Activated CD8-positive, alpha-beta memory T cell treated with anti-CD3 and anti-CD28 coated beads, Interleukin-2, amount 50 U/mL, for 24 hours (primary cell): Measurements from ENCODE around the gene ATP2A3.

Experiments used
- DNase-seq: peaks from one replicate; pipeline ENCODE4 v3.0.0-alpha.2; 2020; ENCODE audit errors: extremely low read depth

ATP2A3 gene

GRCh38 chr17:3926860-3927627 is 37.2 kb downstream of the ATP2A3 start:
- no peak for DNase-seq

DNA sequence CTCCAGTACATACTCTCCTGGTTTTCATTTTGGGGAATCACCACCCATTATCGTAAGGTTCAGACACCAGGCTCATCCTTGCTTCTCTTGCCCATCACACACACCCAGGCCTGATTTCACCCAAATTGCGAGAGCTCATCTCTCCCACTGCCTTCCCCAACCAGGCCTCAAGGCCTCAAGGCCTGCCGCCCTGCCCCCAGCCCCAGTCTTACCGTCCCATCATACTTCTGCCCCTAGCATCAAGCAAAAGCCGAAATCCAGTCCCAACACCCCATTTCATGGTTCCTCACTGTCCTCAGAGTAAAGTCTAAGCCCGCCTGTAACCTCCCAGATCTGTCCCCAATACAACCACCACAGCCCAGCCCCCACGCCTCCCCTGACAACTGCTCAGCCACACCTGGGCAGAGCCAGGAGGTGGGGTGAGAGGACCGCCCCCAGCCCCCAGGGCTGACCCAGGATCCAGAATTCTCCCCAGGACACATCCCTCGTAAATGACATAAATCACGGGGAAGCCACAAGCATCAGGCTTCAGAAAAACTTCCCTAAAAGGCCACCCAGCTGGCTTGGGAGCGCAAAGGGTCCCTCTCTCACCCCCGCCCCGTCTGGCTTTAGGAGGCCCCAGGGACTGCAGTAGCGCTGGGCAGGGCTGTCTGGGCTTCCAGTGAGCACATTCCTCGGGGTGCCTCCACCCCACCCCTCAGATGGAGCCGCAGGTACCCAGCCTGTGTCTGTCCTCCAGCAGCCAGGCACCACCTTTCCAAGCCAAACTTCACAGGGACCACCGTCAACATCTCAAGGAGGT is 38.4 kb downstream of the ATP2A3 start:
- no peak for DNase-seq

DNA sequence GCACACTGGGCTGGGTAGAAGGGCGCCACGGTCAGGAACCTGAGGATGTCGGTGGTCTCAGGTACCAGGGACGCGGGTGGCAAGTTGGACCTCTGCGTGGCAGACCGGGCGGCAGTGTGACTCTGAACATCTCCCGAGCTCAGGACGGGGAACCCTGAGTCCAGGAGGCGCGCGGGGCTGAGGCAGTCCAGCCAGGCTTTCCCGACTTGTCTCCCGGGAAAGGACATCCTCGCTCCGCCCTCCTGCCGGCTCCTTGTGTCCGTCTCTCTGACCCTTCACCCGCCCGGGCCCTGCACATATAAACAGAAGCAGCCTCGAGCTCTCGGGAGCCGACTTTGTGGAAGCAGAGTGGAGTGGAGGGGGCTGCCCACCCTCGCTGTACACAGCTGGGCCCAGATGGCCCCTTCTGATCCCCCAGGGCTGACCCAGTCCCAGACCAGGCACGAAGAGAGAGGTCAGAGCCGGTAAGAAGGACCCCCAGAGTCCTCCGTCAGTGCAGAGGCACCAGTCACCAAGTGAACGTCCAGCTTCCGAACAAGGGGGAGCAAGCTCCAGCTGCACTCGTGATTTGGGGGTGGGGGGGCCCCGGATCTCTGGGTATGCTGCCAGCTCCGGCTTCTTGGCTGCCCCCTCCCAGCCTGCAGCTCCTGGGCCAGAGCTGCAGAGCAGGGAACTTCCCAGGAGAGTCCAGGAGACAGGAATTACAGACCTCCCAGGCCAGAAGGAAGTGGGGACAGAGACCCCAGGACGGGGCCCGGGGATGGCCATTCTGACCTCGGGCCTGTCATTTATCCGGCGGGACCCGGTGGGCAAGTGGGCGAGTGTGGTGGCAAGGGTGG is 39.5 kb downstream of the ATP2A3 start:
- DNase-seq: no peak

DNA sequence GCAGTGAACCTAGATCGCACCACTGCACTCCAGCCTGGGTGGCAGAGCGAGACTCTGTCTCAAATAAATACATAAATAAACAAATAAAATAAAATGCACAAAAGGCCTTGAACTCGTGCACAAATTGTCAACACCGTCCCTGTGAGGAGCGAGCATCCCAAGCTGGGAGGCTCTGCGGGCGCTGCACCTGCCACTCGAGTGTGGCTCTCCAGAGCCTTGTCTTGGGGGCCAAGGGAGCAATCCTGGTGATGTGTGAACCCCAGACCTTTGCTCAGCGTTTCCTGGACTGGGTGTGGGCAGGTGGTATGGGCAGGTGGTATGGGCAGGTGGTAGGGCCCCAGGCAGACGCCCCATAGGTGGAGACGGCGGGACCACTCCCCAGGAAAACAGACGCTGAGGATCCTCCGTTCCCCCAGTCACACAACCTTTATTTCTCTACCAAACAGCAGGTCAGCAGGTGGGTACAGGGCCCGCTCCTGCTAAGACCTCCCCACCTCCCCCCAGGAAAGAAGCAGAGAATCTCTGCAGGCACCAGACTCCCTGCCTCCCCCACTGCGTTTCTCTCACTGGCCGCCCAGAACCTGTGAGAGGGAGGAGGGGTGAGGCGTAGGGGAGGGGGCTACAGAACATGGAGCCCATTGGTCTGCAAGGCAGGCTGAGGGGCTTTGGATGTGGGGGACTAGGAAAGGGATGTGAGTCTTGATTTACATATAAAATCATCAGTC is 40.6 kb downstream of the ATP2A3 start:
- no peak for DNase-seq

DNA sequence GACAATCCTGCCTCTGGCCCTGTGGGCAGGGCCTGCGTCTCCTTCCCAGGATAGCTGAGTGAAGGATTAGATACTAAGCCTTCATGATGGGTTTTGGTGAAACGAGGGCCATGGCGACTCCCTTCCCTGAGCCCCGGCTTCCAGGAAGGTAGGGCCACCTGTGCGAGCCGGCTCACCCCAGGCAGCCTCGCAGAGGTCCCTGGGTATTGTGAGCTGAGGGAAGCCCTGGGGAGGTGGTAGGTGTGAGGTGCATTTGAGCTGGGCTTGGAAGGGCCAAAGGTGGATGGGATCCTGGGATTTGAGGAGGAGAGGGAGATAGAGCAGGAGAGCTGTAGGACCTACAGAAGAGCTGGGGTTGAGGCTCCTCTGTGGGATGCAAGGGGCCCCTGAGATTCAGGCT is 41.5 kb downstream of the ATP2A3 start:
- DNase-seq: no peak

DNA sequence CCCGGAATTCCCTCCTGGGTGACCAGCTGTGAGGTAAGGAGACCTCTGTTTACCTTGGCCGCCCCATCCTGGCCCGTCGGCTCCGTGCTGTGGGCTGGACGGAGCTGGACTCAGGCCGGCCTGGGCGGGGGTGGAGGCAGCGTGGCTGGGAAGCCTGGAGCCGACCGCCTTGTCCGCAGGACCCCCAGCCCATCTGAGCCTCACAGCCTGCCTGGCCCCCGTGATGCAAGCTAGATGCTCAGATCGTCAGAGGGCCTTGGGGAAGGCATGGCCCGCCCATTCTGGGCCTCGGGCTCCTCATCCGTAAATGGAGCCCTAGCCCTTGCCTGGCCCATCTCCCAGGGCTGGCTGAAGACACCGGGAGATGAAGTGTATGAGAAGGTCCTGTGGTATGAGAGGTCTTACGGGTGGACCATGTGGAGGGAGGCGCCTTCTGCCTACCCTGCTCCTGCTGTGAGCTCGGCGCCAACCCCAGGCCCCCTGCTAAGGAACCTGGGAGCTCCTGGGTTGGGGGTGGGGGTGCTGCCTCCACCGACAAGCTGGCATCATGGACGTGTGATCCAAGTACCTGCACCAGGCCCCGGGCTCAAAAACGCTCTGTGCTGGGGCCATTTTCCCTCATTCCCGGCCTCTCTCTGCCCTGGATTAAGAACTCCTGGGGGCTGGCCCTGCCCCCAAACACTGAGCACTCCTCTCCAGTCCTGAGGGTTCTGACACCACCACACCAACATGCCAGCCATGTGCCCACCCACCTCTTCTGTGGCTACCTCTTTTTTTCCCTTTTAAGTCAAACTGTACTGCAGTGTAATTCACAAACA is 42.5 kb downstream of the ATP2A3 start:
- DNase-seq: no peak

DNA sequence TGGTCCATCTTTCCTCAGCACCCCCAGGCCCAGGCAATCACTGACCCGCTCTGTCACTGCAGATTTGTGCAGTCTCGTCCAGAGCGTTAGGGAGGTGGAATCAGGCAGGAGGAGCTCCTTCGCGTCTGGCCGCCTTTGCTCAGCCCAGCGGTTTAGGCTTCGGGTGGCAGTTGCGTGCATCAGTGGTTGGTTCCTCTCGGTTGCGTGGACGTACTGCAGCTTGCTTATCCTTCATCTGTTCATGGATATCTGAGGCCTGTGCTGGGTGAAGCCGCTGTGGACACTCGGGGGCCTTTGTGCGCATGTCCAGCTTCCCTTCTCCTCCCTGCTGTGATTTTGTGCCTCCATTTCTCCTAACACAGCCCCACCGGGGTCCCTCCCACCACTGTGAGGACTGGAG is 43.2 kb downstream of the ATP2A3 start:
- DNase-seq: no peak

DNA sequence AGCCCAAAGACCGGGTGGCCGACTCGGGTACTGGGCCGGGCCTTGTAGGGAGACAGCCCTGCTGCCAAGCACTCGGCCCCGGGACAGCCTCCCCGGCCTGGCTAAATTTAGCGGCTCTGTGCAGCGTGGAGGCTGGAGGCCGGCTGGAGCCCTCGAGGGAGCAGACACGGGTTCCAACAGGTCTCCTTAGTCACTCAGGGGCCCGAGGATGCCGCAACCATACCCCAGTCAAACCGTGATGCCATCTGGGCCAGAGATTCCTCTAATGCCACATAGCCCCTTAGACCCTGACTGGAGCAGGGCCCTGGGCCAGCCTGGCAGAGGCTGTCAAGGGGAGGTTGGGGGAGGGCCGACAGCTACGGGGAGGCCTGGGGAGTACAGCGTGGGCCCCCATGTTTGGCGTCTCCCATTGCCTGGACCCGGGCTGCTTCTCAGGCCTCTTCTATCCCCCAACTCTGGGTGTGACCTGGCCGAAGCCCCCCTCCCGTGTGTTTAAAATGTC is 45.1 kb downstream of the ATP2A3 start:
- DNase-seq: no peak

GRCh38 chr17:3918372-3919122 is 45.7 kb downstream of the ATP2A3 start:
- no peak for DNase-seq

DNA sequence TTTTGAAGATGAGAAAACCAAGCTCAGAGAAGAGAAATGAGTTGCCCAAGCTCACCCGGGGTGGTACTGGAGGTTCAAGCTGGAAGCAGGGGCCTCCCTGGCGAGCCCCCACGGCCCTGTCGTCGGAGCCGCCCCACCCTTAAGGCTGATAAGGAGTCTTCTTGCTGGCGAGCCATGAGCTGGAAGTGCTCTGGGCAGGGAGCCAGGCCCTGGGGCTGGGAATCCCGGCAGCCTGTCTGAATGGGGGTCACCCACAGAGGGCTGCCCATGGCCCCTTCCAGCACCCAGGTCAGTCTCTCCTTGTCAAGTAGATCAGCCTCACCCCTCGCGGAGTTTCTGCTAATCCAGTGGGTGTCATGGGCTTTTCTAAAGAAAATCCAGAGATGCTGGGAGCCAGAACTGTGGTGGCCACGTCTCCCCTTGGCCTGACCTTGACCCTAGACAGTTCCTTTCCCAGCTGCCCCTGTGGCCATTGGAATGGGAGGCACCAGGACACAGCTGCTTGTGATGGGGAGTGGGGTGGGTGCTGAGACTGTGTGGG is 46.8 kb downstream of the ATP2A3 start:
- DNase-seq: no peak

GRCh38 chr17:3916825-3917224 is 47.4 kb downstream of the ATP2A3 start:
- DNase-seq: no peak

DNA sequence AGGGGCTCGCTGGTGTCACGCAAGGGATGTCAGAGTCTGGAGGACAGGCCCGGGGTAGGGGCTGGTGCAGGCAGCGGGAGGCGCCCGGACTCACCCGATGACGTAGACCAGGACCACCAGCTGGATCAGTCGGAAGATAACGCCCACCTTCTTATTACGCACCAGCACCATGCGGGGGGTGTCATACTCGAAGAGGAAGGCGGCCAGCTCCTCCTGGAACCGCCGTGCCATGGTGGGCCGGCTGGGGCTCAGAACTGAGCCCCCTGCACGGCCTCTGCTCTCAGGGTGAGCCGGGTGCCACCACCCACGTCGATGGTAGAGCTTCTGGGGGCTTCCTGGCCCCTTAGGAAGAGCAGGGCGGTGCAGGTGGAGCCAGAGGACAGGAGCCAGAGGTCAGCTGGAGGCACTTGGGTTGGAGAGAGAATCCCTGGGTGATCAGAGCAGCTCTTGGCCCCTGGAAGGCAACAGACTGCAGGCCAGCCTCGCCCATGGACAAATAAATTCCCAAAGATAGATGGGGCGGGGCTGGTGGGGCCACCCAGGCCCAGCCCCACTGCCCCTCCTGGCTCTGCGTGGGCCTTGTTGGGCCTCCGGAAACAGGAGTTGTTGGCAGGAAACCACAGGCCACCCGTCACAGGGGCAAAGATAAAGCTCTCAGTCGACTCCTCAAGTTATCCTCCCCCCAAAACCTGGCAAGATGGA is 48.1 kb downstream of the ATP2A3 start, which contains the start of gene P2RX1:
TSS of gene P2RX1 (minus strand) at position 471 of the 702 bp plus-strand sequence. CDS start at position 231, 240 bp downstream.
- DNase-seq: no peak

DNA sequence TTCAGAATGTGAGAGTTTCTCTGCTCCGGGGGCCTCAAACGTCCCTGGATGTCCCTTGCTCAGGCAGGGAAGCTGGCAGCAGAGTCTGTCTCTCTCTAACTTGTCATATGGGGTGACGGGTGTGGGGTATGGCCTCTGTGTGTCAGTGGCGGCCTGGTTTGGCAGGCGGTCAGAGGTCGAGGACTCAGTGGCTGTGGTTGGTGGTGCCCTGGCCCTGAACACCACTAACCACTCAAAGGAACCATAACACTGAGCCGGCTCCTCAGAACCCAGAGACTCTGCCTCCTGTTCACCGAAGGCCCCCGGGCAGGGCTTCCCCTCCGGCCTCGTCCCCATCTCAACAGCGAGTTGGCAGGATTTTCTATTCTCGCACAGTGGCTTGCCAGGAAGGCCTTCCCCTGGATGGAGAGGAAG is 48.6 kb downstream of the ATP2A3 start:
- no peak for DNase-seq

- DNase-seq: no peak
Measured at GRCh38 chr17:3914312-3914670, 49.9 kb downstream of the ATP2A3 start.

GRCh38 chr17:3913531-3914311 is 50.5 kb downstream of the ATP2A3 start:
- DNase-seq: peak; percentile 47

DNA sequence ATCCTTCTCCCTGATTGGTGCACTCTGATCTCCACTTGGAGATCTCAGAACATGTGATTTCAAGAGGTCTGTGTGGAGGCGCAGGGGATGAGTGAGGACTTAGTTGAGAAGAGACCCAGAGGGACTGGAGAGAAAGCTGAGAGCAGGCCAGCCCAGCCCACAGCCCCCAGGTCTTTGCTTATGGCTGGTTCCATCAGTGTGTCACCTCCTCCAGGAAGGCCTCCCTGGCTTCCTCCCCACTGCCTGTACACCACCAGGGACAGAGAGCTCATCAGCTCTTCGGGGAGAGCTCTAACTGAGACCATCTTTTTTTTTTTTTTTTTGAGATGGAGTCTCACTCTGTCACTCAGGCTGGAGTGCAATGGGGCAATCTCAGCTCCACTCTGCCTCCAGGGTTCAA is 51.4 kb downstream of the ATP2A3 start:
- DNase-seq: no peak

DNA sequence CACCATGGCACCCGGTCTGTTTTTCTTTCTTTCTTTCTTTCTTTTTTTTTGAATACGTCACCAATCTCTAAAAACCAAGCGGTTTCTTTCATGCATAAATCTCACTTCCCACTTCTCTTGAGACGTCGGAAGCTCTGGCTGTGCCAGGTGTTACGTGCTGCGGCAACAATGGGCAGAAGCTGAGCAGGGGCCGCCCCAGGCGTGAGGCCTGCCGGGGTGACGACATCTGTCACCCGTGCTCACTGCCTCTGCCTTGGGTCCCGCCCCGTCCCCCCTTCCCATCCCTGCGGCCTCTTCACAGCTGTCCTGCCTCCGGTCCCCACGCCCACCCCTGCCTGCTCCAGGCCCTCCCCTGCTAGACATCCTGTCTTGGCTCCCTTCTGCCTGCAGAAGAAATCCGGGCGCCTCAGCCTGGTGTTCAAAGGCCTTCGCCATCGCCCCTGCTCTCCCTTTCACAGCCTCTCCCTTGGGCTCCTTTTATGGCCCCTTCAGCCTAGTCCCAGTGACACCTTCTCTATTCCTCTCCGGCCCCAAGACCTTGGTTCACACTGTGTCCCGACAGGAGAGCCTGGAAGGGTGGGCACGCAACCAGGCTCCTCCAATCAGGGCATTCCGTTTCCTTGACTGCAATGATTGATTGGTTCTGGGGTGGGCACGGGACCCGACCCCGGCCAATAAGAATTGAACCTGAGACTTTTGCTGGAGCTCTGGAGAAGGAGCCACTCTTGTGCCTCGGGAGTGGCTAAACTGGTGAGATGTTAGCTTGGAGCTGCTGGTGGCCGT is 52.8 kb downstream of the ATP2A3 start:
- peak; percentile 20 for DNase-seq
